Posterior cingulate gyrus (tissue), 11 donors: Measurements from ENCODE around the gene PKLR.
"Not testable (repeated sequence)": the region's sequence is repeated elsewhere in the genome, so short reads cannot be mapped to it uniquely, and the experiment has no call there.

Source experiments
- DNase-seq, 10 donors: peaks; one replicate each; pipeline versions ENCODE4 v3.0.0 to v3.0.0-alpha.2; 2020 to 2021; ENCODE audit warnings: mixed read lengths in 3 of 10
- intact Hi-C: fragments of 100-400 bp; cut with DNase I; formaldehyde crosslinking; loops from one replicate; pipeline ENCODE4 v1.15.1; 2023

The PKLR gene

DNA sequence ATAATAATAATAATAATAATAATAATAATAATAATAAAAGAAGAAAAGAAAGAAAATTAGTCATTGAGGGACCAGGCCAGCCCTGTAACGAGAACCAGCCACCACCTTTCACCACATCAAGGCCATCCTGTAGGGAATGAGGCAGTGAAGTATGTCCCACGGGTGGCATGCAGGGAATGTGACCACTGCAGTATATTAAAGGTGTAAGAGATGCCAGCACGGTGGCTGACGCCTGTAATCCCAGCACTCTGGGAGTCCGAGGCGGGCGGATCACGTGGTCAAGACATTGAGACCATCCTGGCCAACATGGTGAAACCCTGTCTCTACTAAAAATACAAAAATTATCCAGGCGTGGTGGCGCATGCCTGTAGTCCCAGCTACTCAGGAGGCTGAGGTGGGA, 10.2 kb downstream of the PKLR start:
- DNase-seq, result peak in 1 of 10 donors; percentile 61
- intact Hi-C loops, result not testable (repeated sequence)

DNA sequence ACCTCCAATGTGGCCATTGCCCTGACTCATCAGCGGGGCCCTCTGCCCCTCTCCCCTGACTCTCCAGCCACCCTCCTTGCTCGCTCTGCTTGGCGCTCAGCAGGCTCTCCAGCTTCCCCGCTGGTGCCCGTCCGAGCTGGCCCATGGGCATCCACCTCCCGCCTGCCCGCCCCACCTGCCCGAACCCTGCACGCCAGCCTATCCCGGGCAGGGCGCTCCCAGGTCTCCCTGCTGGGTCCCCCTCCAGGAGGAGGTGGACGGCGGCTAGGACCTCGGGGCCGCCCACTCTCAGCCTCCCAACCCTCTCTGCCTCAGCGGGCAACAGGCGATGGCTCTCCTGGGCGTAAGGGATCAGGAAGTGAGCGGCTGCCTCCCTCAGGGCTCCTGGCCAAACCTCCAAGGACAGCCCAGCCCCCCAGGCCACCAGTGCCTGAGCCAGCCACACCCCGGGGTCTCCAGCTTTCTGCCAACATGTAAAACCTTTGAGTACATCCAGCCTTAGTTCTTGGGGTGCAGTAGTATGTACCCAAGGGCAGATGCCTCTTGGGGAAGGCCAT, 13.2 kb downstream of the PKLR start:
- peak in 2 of 10 donors; percentile 55 to 72 for DNase-seq
- intact Hi-C loops, result no loop called here

DNA sequence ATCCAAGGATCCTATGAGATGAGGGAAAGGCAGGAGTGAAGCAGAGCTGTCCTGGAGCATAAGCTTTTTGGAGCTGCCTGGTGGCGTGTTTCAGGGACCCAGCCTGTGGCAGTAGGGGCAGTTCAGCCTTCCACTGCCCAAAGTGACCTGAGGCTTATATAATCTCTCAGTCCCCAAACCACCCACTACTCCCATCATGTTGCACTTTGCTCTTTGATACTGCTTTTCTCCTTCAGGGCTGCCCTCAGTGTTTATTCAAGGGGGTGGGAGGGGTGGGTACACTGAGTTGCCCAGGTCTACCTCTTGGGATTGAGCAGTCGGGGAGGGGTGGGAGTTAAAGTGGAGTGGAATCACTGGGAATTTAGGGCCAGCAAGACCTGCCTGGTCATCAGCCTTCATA, 14.7 kb downstream of the PKLR start:
- intact Hi-C loops, result no loop called here
- peak in 1 of 10 donors; percentile 9 for DNase-seq

DNA sequence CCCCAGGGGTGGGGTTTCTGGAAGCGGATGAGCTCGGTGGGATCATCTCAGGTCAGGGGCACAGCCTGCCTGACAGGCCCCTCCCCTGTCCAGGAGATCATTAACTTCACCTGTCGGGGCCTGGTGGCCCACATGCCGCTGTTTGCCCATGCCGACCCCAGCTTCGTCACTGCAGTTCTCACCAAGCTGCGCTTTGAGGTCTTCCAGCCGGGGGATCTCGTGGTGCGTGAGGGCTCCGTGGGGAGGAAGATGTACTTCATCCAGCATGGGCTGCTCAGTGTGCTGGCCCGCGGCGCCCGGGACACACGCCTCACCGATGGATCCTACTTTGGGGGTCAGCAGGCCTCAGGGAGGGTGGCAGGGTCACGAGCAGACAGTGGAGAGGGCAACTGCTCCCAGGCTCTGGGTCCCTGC, 15.6 kb downstream of the PKLR start:
- DNase-seq, result peak in 2 of 10 donors; percentile 53 to 73
- intact Hi-C loops, result no loop called here

DNA sequence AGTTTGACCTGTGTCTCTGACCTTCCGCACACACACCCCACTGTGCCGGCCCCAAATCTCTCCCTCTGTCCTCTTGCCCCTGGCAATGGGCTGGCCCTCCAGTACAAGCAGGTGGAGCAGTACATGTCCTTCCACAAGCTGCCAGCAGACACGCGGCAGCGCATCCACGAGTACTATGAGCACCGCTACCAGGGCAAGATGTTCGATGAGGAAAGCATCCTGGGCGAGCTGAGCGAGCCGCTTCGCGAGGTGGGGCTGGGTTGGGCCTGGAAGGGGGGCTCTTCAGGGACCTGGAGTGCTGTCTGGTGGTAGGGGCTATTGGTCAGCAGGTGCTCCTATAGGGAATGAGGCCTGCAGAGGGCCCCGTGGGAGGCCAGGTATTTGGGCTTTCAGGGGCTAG, 16.2 kb downstream of the PKLR start:
- intact Hi-C loops, result no loop called here
- peak in 2 of 10 donors; percentile 9 to 55 for DNase-seq

DNA sequence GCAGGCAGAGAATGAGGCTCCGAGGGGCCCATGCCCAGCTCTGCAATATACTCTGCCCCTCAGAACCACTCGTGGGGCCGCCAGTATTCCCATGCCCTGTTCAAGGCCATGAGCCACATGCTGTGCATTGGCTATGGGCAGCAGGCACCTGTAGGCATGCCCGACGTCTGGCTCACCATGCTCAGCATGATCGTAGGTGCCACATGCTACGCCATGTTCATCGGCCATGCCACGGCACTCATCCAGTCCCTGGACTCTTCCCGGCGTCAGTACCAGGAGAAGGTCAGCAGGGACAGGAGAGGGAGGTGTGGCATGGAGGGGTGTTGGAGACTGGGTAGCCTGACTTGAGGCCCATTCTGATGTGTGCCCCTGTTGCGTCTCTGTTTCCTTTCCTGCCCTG, 16.8 kb downstream of the PKLR start:
- DNase-seq, result peak in 2 of 10 donors; percentile 64 to 68
- intact Hi-C loops, result no loop called here

DNA sequence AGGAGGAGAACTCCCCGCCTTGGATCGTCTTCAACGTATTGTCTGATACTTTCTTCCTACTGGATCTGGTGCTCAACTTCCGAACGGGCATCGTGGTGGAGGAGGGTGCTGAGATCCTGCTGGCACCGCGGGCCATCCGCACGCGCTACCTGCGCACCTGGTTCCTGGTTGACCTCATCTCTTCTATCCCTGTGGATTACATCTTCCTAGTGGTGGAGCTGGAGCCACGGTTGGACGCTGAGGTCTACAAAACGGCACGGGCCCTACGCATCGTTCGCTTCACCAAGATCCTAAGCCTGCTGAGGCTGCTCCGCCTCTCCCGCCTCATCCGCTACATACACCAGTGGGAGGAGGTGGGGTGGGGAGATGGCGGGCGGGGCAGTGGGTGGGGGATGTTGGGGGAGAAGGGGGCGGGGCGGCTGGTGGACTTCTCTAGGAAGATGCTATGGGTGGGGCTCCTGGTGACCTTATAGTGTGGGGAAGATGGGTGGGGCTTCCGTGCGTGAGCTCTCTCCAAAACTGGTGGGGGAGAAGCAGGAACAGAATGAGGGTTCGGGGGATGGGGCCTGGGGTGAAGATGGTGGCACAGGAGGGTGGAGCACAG, 18.6 kb downstream of the PKLR start:
- peak in 2 of 10 donors; percentile 31 to 62 for DNase-seq
- intact Hi-C loops, result no loop called here

DNA sequence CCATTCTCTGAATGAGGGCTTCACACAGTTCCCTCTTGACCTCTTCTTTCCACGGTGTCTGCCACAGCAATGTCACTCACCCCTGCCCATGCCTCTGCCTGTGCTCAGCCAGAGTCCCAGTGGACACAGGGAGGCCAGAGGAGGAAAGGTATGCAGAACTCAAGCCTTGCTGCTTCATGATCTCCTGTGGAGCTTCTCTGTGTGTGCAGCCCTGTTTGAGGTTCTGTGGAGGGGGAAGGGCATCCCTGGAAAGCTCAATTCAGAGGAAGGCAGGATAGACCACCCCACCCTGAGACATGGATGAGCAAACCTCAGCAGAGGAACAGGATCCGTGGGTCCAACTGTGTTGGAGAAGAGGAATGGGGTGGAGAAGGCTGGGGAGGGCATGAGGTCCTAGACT, 22.0 kb downstream of the PKLR start:
- DNase-seq, result peak in 2 of 10 donors; percentile 29 to 42
- intact Hi-C loops, result no loop called here

DNA sequence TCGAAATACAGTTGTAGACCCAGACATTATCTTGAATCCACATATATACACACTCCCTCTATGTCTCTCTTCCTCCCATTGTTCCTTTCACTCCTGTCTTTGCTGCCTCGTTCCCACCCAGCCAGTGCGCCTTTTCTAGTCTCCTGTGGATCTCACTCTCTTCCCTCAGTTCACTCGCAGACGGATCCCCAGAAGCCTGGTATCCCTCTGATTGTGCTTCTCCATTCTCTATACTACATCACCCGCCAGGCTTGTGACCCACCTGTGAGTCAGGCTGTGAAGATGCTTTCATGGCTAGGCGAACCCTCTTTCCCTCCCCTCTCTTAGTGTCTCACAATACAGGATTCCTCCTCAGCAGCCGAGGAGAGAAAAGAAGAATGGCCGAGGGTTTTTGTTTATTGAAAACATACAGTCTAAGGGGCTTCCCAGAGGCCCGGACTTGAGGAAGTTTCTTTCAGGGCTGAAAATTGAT, 22.5 kb downstream of the PKLR start:
- intact Hi-C loops, result no loop called here
- peak in 2 of 10 donors; percentile 70 to 78 for DNase-seq

DNA sequence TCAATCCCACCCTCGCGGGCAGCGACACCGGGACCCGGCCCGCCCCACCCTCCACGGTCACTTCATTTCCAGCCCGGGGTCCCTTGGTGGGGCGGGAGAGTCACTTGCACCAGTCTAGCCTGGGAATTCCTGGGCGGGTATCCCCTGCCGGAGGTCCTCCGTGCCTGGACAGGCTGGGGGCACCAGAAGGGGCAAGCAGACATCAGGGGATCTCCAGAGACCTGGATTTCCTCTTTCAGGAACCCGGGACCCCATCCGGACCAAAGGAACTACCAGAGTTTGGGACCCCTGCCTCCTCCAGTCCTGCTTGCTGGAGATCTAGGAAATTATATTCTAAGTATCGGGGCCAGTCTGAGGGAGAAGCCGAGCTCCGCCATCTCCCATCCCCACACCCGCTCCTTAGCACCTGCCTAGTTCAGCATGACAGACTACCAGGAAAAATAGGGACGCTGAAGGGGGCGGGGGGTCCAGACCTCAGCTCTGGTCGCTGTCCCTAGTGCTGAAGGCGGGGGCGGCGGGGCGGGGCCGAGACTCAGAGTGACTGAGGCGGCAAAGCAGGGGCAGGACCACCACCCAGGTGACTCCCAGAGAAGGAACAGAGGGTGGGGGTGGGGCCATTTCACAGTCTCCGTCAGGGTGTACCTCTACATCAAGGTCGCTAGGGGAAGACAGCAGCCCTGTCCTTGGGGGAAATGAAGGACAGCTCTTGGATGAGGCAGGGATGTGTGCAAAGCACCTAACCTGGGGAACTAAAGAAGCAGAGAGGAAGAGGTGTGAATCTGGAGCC, 23.1 kb downstream of the PKLR start:
- intact Hi-C loops, result loop anchor here (1.0 kb wide), 1 partner anchor 45 kb away; no protein-coding TSS in a partner anchor
- DNase-seq, result peak in 3 of 10 donors; percentile 32 to 82 (median 78)

DNA sequence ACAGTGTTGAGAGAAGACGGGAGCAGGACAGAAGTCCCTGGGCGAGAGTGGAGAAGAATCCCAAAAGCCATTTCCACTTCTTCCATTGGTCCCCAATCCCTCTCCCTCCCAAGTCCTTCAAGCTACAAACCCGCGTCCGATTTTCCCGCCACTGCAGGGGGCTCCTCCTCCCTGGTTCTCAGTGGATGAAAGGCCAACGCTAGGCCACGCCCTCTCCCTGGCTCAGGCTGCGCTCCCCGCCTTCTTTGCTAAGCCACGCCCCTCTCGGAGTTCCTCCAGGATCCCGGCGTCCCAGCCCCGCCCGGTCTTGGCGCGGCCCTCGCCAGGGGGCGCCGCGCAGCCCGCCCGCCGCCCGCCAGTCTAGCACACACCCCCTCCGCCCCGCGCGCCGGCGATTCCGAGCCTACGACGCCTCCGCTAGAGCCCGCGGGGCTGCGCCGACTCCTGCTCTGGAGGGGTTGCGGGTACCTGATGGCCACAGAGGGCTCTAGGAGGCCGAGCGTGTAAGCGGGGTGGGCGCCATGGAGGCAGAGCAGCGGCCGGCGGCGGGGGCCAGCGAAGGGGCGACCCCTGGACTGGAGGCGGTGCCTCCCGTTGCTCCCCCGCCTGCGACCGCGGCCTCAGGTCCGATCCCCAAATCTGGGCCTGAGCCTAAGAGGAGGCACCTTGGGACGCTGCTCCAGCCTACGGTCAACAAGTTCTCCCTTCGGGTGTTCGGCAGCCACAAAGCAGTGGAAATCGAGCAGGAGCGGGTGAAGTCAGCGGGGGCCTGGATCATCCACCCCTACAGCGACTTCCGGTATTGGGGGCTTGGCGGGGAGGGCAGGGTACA, 24.0 kb downstream of the PKLR start, which contains the start of gene HCN3:
Gene HCN3 (plus strand): TSS at position 394 of the 832 bp plus-strand sequence. CDS start 128 bp downstream, at position 522.
- DNase-seq, result peak; percentile 96 to 100 (median 98)
- intact Hi-C loops, result loop anchor here (1.0 kb wide), 1 partner anchor 46 kb away; no protein-coding TSS in a partner anchor

DNA sequence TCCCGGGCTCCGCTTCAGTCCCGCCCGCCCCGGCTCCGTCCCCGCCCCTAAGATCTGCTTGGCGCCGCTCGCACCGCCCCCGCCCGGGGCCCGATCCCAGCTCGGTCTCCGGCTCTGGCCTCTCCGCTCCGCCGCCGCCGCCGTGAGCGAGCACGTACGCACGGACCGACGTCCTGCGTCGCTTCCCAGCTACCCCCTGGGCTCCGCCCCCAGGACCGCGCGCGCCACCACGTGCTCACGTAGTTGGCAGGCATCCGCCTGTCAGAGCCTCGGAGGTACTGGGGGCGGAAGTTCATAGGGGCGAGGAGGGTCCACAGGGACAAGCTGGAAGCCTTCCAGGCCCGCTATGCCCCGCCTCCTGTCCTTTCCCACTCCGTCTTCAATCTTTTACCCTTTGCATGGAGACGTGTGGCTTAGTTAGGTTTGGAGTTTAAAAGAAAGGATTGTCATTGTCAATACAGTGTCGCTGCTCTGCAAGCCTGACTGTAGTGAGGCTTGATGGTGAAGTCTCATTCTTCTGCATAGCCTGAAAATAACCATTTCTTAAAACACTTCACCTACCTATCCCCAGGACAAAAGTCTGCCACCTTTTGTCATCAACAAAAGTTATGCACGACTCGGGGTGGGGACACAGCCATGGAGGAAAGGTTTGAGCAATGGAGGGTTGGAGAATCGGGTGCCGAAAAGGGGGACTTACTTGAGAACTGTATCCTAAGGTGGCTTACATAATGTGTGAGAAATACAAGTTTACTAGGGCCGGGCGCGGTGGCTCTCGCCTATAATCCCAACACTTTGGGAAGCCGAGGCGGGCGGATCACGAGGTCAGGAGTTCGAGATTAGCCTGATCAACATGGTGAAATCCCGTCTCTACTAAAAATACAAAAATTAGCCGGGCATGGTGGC, 27.6 kb downstream of the PKLR start, which contains the start of gene CLK2:
Gene CLK2 (minus strand): TSS at position 162 of the 903 bp plus-strand sequence. CDS start 2,527 bp downstream, outside the sequence.
- peak; percentile 91 to 99 (median 94) for DNase-seq
- intact Hi-C loops, result no loop called here

DNA sequence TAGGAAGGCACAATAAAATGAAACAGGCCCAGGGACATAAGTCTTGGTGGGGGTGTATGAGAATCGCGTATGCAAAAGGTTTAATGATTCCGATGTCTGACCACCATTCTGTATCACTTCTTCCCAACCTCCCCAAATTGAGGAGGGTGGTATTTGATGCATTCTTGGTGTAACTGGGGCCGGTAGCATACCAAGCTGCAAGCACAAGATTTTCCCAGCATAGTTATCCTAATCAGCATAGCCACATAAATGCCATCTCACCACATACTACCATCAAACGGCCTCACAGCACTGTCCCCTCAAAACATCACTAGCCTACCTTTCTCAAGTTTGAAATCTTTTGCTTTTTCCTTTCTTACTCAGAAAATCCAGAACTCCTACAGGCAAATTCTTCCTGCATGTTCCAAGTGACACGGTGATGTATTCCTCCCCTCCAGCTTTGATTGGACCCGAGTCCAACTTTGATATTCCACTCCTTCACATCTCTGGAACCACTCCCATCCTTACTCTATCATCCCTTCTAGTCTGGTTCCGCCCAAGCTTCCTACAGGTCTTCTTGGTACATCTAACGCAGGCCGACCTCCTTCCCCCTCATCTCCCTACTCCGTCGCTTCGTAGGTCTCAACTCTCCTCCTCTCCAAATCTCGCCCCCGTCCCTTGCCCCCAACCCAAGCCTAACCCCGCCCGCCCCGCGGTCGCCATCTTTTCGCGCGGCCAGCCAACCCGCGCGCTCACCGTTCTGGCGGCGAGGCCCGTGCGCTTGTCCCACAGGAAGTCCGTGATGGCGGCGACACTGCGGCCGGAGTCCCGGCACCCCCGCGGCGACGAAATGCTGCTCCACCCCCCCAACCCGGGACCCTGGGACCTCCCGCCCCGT, 28.5 kb downstream of the PKLR start:
- peak in 1 of 10 donors; percentile 42 for DNase-seq
- intact Hi-C loops, result loop anchor here (1.0 kb wide), 1 partner anchor 10 kb away; the partner anchor contains the start of gene SCAMP3

DNA sequence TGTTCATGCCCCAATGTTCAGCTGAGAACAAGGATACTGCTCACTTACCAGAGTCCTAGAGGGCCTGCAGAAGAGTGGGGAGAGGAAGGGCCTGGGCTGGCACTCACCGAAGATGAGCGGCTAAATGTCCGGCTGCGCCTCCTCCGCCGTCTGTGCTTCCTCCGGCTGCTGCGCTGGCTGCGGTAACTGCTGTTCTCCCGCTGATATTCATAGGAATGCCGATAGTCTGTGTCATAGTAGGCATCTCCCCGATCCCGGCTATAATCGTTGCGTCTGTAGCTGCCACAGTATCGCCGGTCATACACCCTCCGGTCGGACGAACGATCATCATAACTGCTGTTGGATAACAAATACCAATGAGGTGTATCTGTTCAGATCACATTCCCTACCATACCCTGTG, 31.9 kb downstream of the PKLR start:
- no peak for DNase-seq
- intact Hi-C loops, result no loop called here

DNA sequence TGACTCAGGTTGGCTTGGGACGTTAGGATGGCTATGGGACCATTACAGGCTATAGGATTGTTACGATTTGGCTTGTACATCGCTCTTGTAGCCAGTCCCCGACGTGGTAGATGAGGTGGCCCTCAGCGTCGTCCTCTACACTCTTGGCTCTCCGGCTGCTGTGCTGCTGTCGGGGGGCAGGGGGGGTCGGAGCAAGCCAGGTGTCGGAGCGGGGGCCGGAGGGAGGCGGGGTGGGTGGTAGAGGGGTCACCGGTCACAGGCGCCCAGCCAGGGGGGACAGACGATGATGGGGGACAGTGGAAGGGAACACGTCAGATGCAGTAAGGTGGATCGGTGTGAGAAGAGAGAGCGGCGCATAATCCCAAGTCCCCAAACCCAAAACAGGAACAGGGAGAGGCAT, 32.6 kb downstream of the PKLR start:
- DNase-seq, result no peak
- intact Hi-C loops, result no loop called here

DNA sequence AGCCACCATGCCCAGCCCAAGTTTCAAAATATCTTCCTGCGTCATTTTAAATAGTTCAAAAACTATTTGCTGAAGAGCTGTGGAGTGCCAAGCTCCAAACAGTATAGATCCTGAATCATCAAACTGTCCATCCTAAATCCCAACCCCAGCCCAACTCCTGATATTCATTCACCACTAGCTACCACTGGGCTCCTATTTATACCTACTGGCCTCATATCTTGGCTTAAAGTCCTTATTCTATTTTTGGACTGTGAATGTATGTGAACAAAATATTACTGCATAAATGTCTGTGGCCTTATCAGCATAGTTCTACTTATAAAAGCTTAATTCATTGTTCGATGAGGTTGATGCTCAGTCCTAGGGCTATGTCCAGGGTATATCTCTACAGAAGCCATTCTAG, 33.9 kb downstream of the PKLR start:
- DNase-seq, result no peak
- intact Hi-C loops, result no loop called here

DNA sequence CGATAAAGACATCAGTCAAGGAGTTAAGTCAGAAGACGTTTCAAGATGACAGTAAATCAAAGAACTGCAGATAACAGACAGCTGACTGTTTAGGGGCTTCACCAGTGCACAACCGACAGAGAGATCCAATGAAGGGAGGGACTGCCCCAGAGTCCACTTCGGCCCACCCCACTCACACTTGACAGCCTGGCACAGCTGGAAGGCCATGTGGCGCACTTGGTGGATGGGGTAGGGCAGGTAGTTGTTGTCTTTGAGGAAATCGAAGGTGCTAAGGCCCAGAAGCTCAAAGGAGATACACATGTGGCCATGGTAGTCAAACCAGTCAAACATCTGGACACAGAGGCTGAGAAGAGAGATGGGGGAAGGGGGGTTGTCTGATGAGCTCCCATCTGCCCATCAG, 34.7 kb downstream of the PKLR start:
- DNase-seq, result no peak
- intact Hi-C loops, result no loop called here

DNA sequence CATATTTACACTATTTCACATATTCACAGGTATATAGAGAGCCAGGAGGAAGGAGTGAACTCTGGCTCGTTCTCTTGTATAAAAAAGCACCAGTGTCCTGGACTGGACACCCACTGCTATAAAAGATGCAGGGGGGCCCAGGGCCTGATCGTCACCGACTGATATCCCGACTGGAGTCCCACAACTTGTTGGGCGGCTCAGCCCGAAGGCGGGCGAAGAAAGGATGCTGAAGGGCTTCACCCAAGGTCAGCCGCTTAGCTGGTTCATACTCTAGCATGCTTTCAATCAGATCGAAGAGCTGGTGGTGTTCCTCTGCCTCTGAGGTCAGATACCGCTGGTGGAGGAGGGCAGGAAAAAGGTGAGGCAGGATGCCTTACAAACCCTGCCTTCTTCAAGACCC, 38.2 kb downstream of the PKLR start:
- DNase-seq, result no peak
- intact Hi-C loops, result no loop called here
